Measurements from ENCODE around the gene SCO2.

The SCO2 gene

GRCh38 chr22:50506611-50507420 is 18.6 kb downstream of the SCO2 start:
- CTCF ChIA-PET, result interaction anchor here (0.5 to 1.6 kb wide), 2 partner anchors 9 to 11 kb away, joined by 3 to 13 read pairs; no protein-coding TSS in a partner anchor
- TF ChIP-seq ZBTB8A (tag by site-specific recombination; IDR thresholded peaks at IDR 0.05) (peak; percentile 31; the same call in 1 of the 2 replicates), EGR2 (tag by site-specific recombination; IDR thresholded peaks at IDR 0.05; ENCODE audit: low read depth) (peak; percentile 78), ZNF560 (tag by site-specific recombination; IDR thresholded peaks at IDR 0.05; ENCODE audit: borderline replicate concordance) (no peak), ZNF157 (tag by site-specific recombination; IDR thresholded peaks at IDR 0.05) (no peak), HOXC10 (CRISPR knock-in tag; IDR thresholded peaks at IDR 0.05) (peak; percentile 24; the same call in 1 of the 2 replicates), ZFP41 (tag by site-specific recombination; IDR thresholded peaks at IDR 0.05; ENCODE audit: borderline replicate concordance) (no peak), ZSCAN5A (tag by site-specific recombination; IDR thresholded peaks at IDR 0.05) (no peak), MYNN (tag by site-specific recombination; IDR thresholded peaks at IDR 0.05; ENCODE audit: borderline replicate concordance) (no peak), ZNF76 (tag by site-specific recombination; IDR thresholded peaks at IDR 0.05; ENCODE audit: borderline replicate concordance, low read depth) (peak; percentile 39; the same call in 1 of the 2 replicates), HIC1 (tag by site-specific recombination; IDR thresholded peaks at IDR 0.05) (peak; percentile 30; the same call in 1 of the 2 replicates), ZFHX2 (tag by site-specific recombination; conservative IDR thresholded peaks at IDR 0.05) (peak; percentile 61), ZIC2 (tag by site-specific recombination; IDR thresholded peaks at IDR 0.05) (peak; percentile 62), ZNF280C (tag by site-specific recombination; IDR thresholded peaks at IDR 0.05) (no peak), KLF8 (tag by site-specific recombination; IDR thresholded peaks at IDR 0.05) (0 out of 2 replicates have a peak, but pooled peaks have one; percentile 28), ZNF391 (tag by site-specific recombination; IDR thresholded peaks at IDR 0.05; ENCODE audit: borderline replicate concordance, low read depth) (no peak), ZNF704 (tag by site-specific recombination; IDR thresholded peaks at IDR 0.05) (peak; percentile 33; the same call in 1 of the 2 replicates), ZNF513 (tag by site-specific recombination; IDR thresholded peaks at IDR 0.05) (no peak)
- peak overlapping the region; percentile 63 for H3K4me3 ChIP-seq (ENCODE audit: low read depth, low read length)
- H3K27ac ChIP-seq (ENCODE audit: extremely low read depth, low read depth, low read length), result peak overlapping the region; percentile 94
- peaks cover 0 to 41% of the 10 kb centered on the region in 2 experiments; a peak in 2 of 3 replicates for H3K36me3 ChIP-seq (ENCODE audit: control insufficient read depth in 2 of 2, insufficient read depth in 1 of 2, low read length in 2 of 2)
- peaks cover 8% of the 10 kb centered on the region for H3K4me1 ChIP-seq (ENCODE audit: control insufficient read depth, insufficient read depth, low read length)
- POLR2A ChIA-PET, result interaction anchor here (0.6 to 6.0 kb wide), 5 partner anchors 8 to 56 kb away, joined by 3 to 189 read pairs (median 7); partner anchors contain the start of genes SCO2 and SYCE3
- no peaks in the 10 kb centered on the region for H3K9me3 ChIP-seq (ENCODE audit: control insufficient read depth, insufficient read depth, low read depth, low read length)
